HG03521 (cell line): Measurements from ENCODE around the gene ANKRD9.

Source experiments
- ATAC-seq: cut with Tn5 transposase; IDR thresholded peaks from one replicate; pipeline ENCODE4 v1.9.1; 2021; ENCODE audit warnings: mild to moderate bottlenecking, moderate library complexity; ENCODE audit not compliant: unreplicated experiment

ANKRD9 gene

GRCh38 chr14:102499401-102500157, 10.0 kb downstream of the ANKRD9 start:
- no peak for ATAC-seq

- no peak for ATAC-seq
Observed at GRCh38 chr14:102498678-102499265, 10.8 kb downstream of the ANKRD9 start.

- no peak for ATAC-seq
Observed at GRCh38 chr14:102497998-102498677, 11.4 kb downstream of the ANKRD9 start.

GRCh38 chr14:102496958-102497744, 12.4 kb downstream of the ANKRD9 start:
- ATAC-seq = no peak

- ATAC-seq = no peak
Observed at GRCh38 chr14:102496331-102496691, 13.3 kb downstream of the ANKRD9 start.

- no peak for ATAC-seq
Observed at GRCh38 chr14:102495491-102496330, 13.9 kb downstream of the ANKRD9 start.

GRCh38 chr14:102493585-102493984, 16.0 kb downstream of the ANKRD9 start:
- ATAC-seq = no peak

GRCh38 chr14:102493096-102493495, 16.5 kb downstream of the ANKRD9 start:
- ATAC-seq = no peak

- ATAC-seq = no peak
Observed at GRCh38 chr14:102492531-102492910, 17.1 kb downstream of the ANKRD9 start.

GRCh38 chr14:102491786-102492530, 17.6 kb downstream of the ANKRD9 start:
- no peak for ATAC-seq

GRCh38 chr14:102491366-102491765, 18.2 kb downstream of the ANKRD9 start:
- ATAC-seq = no peak

GRCh38 chr14:102490456-102490855, 19.1 kb downstream of the ANKRD9 start:
- ATAC-seq = no peak

GRCh38 chr14:102487204-102487577, 22.4 kb downstream of the ANKRD9 start:
- no peak for ATAC-seq

GRCh38 chr14:102486513-102487203, 22.9 kb downstream of the ANKRD9 start:
- ATAC-seq = no peak

- ATAC-seq = no peak
Observed at GRCh38 chr14:102485693-102486512, 23.7 kb downstream of the ANKRD9 start.

- ATAC-seq = no peak
Observed at GRCh38 chr14:102484316-102484715, 25.3 kb downstream of the ANKRD9 start.

- no peak for ATAC-seq
Observed at GRCh38 chr14:102481791-102482238, 27.8 kb downstream of the ANKRD9 start.

- no peak for ATAC-seq
Observed at GRCh38 chr14:102481371-102481770, 28.2 kb downstream of the ANKRD9 start.
